Sigmoid colon (tissue), 7 donors: ENCODE measurements around the gene PTTG1IP2. TPM values are rescaled to one million over a fixed set of nuclear protein-coding genes. Genes with fewer than 3 reads are reported as not detected.

Experiments
- DNase-seq: peaks from one replicate; pipeline ENCODE4 v3.0.0-alpha.2; 2019
- H3K27ac ChIP-seq, 4 donors: fragments of 200-600 bp; sonication (generic); one replicate each; pipeline ENCODE4 v1.5.1; 2016 to 2019; ENCODE audit warnings: mild to moderate bottlenecking in 1 of 4
- H3K27me3 ChIP-seq, 3 donors: fragments of 200-600 bp; sonication (generic); one replicate each; pipeline ENCODE4 v1.5.1; 2019; ENCODE audit warnings: mild to moderate bottlenecking in 1 of 3
- H3K36me3 ChIP-seq, 4 donors: fragments of 200-600 bp; sonication (generic); one replicate each; pipeline ENCODE4 v1.5.1; 2016 to 2019
- H3K4me1 ChIP-seq, 4 donors: fragments of 200-600 bp; sonication (generic); one replicate each; pipeline ENCODE4 v1.5.1; 2017 to 2019
- H3K4me3 ChIP-seq, 4 donors: fragments of 200-600 bp; sonication (generic); one replicate each; pipeline ENCODE4 v1.5.1; 2017 to 2019; ENCODE audit warnings: mild to moderate bottlenecking in 2 of 4, moderate library complexity in 1 of 4
- H3K9me3 ChIP-seq, 4 donors: fragments of 200-600 bp in 3 of 4; sonication (generic) in 3 of 4; one replicate each; pipeline versions ENCODE4 v1.5.1 to v1.6.1; 2013 to 2019
- CTCF ChIP-seq, 4 experiments: fragments of 450-650 bp in 3 of 4; fragments of 200-600 bp in 1 of 4; IDR thresholded peaks; one replicate each; pipeline ENCODE4 v1.5.1; 2016 to 2019; ENCODE audit warnings: antibody characterized with exemption in 4 of 4, mild to moderate bottlenecking in 3 of 4, moderate library complexity in 2 of 4
- EP300 ChIP-seq, 4 donors: sonication (generic); formaldehyde crosslinking; IDR thresholded peaks; one replicate each; pipeline ENCODE4 v1.6.1; 2017; ENCODE audit warnings: antibody characterized with exemption in 4 of 4
- POLR2A ChIP-seq, 2 donors: fragments of 450-650 bp; IDR thresholded peaks; one replicate each; pipeline ENCODE4 v1.6.1; 2016; ENCODE audit warnings: antibody characterized with exemption in 2 of 2, mild to moderate bottlenecking in 2 of 2, moderate library complexity in 2 of 2
- POLR2AphosphoS5 ChIP-seq, 4 donors: sonication (generic); formaldehyde crosslinking; IDR thresholded peaks; one replicate each; pipeline ENCODE4 v1.6.1; 2017; ENCODE audit warnings: antibody characterized with exemption in 4 of 4
- WGBS, 2 donors: extraction: QIAGEN DNeasy Blood & Tissue Kit; methylation state at CpG; one replicate each; pipeline ENCODE4 v1.1.7; 2013; 5-methylcytosine and 5-hydroxymethylcytosine counted together
- intact Hi-C: fragments of 100-400 bp; cut with DNase I; formaldehyde crosslinking; loops from one replicate; pipeline ENCODE4 v1.15.1; 2023
- polyA plus RNA-seq, 3 donors: library from polyadenylated mRNA; stranded (reverse); fragments of 200-250 nt; gene quantifications; one replicate each; pipeline ENCODE4 v1.2.3, GENCODE V29; 2013
- total RNA-seq, 4 donors: library from RNA; depleted of rRNA; stranded (reverse); fragments of >200 nt; gene quantifications; one replicate each; pipeline ENCODE4 v1.1.0, GENCODE V29; 2016
- donor health status: healthy with polysubstance abuse.
- donor health status: Bipolar disorder and iron deficiency.
- donor health status: healthy.

Gene PTTG1IP2
- total and polyA plus RNA-seq, 7 donors = not detected

DNA sequence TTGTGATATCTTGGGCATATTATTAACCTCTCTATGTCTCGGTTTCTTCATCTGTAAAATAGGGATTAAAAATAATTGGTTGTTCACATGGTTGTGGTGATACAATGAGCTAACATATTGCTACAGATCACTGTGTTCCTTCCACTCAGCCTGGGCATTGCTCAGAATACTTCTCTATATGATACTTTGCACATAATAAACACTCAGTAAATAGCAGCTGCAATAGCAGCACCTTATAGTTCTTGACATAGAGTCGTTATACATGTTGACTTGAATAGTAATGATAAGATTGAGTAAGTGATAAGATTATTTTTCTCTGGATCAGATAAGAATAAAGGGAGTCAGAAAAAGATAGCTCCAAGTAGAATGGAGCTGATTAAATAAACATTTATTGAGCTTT is 42.3 kb downstream of the PTTG1IP2 start:
- H3K4me1 ChIP-seq = no peaks in the 10 kb centered on the region
- DNase-seq = no peak
- TF ChIP-seq POLR2A (IDR thresholded peaks at IDR 0.05) (no peak), EP300 (IDR thresholded peaks at IDR 0.05) (no peak), CTCF (IDR thresholded peaks at IDR 0.05) (no peak), POLR2AphosphoS5 (IDR thresholded peaks at IDR 0.05) (no peak)
- H3K36me3 ChIP-seq = no peaks in the 10 kb centered on the region
- intact Hi-C loops = no loop called here
- H3K9me3 ChIP-seq = no peaks in the 10 kb centered on the region
- H3K27ac ChIP-seq = no peak overlapping the region
- WGBS, 2 donors = 51 to 75% methylated on average over 2 of the region's 2 CpGs
- no peak overlapping the region for H3K4me3 ChIP-seq
- no peaks in the 10 kb centered on the region for H3K27me3 ChIP-seq

GRCh38 chr7:90512821-90513254 is 43.4 kb downstream of the PTTG1IP2 start:
- H3K4me1 ChIP-seq = no peaks in the 10 kb centered on the region
- H3K4me3 ChIP-seq = no peak overlapping the region
- H3K36me3 ChIP-seq = no peaks in the 10 kb centered on the region
- no peaks in the 10 kb centered on the region for H3K9me3 ChIP-seq
- intact Hi-C loops = no loop called here
- no peak overlapping the region for H3K27ac ChIP-seq
- 16 to 62% methylated on average over 3 of the region's 3 CpGs for WGBS, 2 donors
- TF ChIP-seq EP300 (IDR thresholded peaks at IDR 0.05) (no peak), POLR2A (IDR thresholded peaks at IDR 0.05) (no peak), CTCF (IDR thresholded peaks at IDR 0.05) (no peak), POLR2AphosphoS5 (IDR thresholded peaks at IDR 0.05) (no peak)
- H3K27me3 ChIP-seq = no peaks in the 10 kb centered on the region
- DNase-seq = no peak

DNA sequence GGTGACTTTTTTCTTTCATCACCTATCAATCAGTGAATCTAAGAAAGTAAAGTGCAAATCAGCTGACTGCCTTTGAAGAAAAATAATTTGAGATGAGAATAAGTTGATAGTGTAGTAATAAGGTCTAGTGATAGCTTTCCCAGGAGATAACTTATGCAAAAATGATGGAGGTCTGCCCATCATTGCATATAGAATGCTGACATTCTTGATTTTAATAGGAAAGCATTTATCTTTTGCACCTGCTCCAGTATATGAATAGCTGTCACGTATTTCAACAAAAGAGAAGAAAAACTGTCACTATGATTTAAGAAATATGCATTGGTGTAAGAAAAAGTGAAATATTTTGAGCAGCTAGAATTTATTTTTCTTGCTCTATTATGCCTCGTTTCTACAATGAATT is 46.8 kb downstream of the PTTG1IP2 start:
- no peak for DNase-seq
- WGBS, 2 donors = 83 to 90% methylated on average over 2 of the region's 2 CpGs
- TF ChIP-seq EP300 (IDR thresholded peaks at IDR 0.05) (no peak), POLR2A (IDR thresholded peaks at IDR 0.05) (no peak), POLR2AphosphoS5 (IDR thresholded peaks at IDR 0.05) (no peak), CTCF (IDR thresholded peaks at IDR 0.05) (no peak)
- no peak overlapping the region for H3K27ac ChIP-seq
- no peak overlapping the region for H3K4me3 ChIP-seq
- intact Hi-C loops = no loop called here
- H3K9me3 ChIP-seq = no peaks in the 10 kb centered on the region
- H3K36me3 ChIP-seq = no peaks in the 10 kb centered on the region
- peaks cover 0 to 7% (median 0%) of the 10 kb centered on the region in 4 donors for H3K4me1 ChIP-seq
- no peaks in the 10 kb centered on the region for H3K27me3 ChIP-seq

DNA sequence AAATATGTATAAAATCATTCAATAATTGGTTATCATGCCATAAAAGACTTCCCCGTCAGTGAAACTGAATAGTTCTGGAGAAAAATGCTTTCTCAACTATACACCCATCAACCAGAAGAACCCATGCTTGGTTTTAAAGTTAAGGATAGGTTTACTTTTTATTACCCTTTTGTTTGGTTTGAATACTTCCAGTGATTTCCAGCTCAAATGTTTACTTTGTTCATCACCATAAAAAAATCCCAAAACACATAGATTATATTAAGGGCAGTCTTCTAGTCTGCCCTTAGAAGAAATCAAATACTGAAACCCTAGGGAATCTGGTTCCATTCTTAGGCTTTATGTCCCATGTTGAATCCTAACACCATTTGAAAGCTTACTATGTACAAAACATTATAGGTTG is 49.2 kb downstream of the PTTG1IP2 start:
- 25 to 66% methylated on average over 1 of the region's 1 CpG for WGBS, 2 donors
- H3K4me1 ChIP-seq = peaks cover 0 to 7% (median 0%) of the 10 kb centered on the region in 4 donors

More for the DNA sequence above, 49.2 kb downstream of the PTTG1IP2 start:
- H3K27me3 ChIP-seq = no peaks in the 10 kb centered on the region
- H3K4me3 ChIP-seq = no peak overlapping the region
- H3K9me3 ChIP-seq = no peaks in the 10 kb centered on the region
- TF ChIP-seq CTCF (IDR thresholded peaks at IDR 0.05) (no peak), POLR2A (IDR thresholded peaks at IDR 0.05) (no peak), EP300 (IDR thresholded peaks at IDR 0.05) (no peak), POLR2AphosphoS5 (IDR thresholded peaks at IDR 0.05) (no peak)
- no peak for DNase-seq
- H3K36me3 ChIP-seq = no peaks in the 10 kb centered on the region
- intact Hi-C loops = no loop called here
- no peak overlapping the region for H3K27ac ChIP-seq
